ENCODE data around the gene TNFAIP2.

The TNFAIP2 gene

GRCh38 chr14:103138301-103139131 lies 15.3 kb downstream of the TNFAIP2 start:
- TF ChIP-seq GATA3 (IDR thresholded peaks at IDR 0.05; ENCODE audit: low read depth, low read length) (no peak), GATA2 (IDR thresholded peaks at IDR 0.05; ENCODE audit: low read depth, low read length) (no peak)

DNA sequence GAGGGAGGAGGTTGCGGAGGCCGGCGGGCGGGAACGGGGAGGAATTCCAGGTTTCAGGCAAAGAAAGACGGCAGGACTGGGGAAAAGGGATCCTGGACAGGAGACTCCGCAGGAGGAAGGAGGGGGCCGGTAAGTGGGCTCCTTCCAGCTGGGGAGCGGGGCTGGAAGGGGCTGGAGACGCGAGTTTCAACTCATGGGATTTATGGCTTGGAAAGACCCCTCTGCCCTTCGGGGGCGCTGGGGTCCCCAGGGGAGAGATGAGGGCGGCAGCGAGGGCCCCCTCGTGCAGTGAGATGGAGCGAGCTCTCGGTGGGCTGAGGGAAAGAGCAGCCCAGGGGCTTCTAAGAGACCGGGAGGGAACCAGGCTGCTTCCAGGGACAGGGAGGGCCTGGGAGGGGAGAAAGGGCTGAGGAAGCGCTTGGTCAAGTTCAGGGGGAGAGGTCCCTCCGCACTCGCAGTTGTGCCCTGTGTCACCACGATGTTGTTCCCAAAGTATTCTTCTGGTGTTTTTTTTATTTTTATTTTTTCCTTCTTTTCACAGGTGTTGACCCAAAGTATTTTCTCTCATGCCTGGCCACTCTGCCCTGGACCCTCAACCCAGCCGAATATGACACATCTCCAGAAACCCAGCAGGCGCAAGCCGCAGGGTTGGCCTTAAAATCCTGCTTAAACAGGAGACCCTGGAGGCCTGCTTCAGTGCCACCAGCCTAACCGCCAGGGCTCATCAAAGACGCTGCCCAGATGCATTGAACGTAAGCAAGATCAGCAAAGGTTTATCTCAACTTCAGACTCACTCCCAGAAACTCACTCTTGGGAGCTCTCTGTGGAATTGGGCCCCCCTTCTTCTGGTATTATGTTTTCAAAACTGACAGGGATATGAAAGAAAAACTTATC lies 16.1 kb downstream of the TNFAIP2 start:
- TF ChIP-seq GATA2 (IDR thresholded peaks at IDR 0.05; ENCODE audit: low read depth, low read length) (no peak), GATA3 (IDR thresholded peaks at IDR 0.05; ENCODE audit: low read depth, low read length) (no peak)

DNA sequence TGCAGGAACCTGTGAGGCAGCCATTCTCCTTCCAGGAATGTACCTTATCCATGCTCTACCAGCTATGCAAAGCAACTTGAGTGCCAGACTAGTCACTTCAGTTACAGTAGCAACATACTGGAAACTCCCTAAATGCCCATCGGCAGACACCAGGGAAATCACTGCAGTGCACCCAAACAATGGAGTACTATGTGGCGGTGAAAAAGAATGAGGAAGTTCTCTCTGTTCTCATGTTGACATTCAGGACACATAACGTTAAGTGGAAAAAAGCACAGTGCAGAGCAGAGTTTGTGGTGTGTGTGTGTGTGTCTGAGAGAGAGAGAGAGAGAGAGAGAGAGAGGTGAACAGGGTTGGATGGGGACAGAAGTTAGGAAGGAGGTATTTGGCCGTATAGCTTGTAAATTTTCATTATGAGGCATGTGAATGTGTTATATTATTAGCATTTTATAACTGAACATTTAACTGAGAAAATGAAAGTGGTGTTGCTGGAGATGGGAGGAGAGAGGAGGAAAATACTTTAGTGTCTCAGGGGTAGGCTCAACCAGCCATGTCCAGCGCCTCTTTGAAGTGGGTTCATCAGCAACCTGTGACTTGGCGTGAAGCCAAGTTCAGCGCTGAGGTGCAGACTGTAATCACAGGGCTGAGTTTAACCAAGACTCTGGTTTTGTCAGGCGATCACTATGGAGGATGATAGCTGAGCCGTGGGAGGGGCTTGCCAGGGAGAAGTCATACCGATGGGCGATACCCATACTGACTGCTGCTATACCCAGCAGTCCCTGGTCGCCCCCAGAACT lies 17.3 kb downstream of the TNFAIP2 start:
- no peak for TF ChIP-seq GATA2 (IDR thresholded peaks at IDR 0.05; ENCODE audit: low read depth, low read length)
- TF ChIP-seq GATA3 (IDR thresholded peaks at IDR 0.05; ENCODE audit: low read depth, low read length): no peak

DNA sequence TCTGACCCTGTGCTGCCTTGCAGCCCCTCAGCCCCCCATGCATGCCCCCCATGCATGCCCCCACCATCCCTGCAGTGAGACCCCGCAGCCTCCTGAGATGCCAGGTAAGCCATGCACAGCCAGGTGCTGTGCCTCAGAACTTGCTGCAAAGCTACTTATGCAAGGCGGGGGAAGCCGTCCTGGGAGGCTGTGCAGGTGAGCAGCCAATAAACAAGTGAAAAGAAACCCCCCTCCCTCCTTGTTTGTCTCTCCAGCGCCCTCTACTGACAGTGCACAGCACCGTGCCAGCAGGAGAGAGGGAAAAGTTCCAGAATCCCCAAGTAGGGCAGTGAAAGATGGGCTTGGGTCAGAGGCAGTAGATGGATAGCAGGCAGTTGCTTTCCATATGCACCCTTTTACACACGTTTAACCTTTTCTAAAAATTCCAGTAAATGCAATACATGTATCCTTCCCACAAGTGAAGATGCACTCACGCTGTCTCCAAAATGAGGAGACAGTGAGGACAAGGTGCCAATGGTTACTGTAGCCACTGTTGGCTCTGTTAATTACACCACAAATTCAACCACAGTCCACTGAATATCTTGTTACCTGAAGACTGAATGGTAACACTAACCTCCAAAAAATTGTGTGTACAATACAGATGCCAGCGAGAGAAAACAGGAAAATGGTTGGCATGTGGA lies 18.0 kb downstream of the TNFAIP2 start:
- no peak for TF ChIP-seq GATA2 (IDR thresholded peaks at IDR 0.05; ENCODE audit: low read depth, low read length)
- TF ChIP-seq GATA3 (IDR thresholded peaks at IDR 0.05; ENCODE audit: low read depth, low read length): no peak

DNA sequence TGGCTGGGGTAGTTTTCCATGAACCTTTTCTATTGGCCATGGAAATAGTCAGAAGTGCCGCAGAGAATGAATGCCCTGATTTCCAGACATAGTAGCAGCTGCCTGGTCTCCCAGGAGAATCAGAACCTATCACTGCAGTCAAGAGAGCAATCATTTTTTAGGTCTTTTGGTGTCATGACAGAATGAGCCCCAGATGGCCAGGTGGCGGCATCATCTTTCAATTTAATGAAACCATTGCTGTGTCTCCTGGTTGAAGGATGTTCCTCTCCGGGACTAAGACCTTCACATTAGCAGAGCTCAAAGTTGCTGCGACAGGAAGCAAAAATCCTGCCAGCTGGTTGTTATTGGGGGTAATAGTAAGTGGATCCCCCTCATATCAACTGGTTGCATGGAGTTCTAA lies 18.8 kb downstream of the TNFAIP2 start:
- TF ChIP-seq GATA2 (IDR thresholded peaks at IDR 0.05; ENCODE audit: low read depth, low read length): no peak
- no peak for TF ChIP-seq GATA3 (IDR thresholded peaks at IDR 0.05; ENCODE audit: low read depth, low read length)

DNA sequence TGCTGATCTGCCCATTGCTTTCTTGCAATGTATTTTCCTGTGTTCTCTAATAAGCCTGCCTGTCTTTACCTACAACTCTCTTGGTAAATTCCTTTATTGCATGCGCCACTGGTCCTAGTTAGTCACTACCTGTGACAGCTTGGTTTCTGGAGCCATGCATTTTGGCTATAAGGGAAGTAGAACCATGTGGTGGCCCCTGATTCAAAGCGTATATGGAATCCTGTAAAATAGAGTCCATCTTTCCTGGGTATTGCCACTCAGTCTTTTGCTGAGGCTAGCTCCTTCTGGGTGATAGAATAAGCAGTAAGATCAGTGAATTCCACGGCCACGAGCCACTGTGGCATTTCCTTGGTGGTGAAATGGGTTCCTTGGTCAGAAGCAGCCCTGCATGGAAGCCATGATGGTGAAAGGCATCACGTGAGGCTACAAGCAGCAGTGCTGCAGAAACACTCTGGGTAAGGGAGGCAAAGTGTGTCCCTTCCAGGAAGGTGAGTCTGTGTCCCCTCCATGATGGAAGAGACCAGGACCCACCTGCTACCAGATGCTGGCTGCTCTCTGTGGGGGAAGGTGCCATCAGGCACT lies 19.6 kb downstream of the TNFAIP2 start:
- TF ChIP-seq GATA2 (IDR thresholded peaks at IDR 0.05; ENCODE audit: low read depth, low read length) (no peak), GATA3 (IDR thresholded peaks at IDR 0.05; ENCODE audit: low read depth, low read length) (no peak)

DNA sequence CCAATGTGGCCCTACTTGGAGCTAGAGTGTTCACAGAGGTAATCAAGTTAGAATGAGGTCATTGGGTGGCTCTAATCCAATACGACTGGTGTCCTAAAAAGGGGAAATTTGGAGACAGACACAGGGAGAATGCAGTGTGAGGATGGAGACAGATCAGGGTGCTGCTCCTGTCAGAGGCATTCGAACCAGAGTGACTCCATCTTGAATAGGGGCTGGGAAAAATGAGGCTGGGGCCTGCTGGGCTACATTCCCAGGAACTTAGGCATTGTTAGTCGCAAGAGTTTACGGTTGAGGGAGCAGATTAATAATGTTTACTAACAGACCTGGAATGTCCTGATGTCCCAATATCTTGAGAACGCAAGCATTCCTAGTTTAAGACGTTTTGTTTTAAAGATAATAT lies 20.2 kb downstream of the TNFAIP2 start:
- TF ChIP-seq GATA3 (IDR thresholded peaks at IDR 0.05; ENCODE audit: low read depth, low read length) (no peak), GATA2 (IDR thresholded peaks at IDR 0.05; ENCODE audit: low read depth, low read length) (no peak)

DNA sequence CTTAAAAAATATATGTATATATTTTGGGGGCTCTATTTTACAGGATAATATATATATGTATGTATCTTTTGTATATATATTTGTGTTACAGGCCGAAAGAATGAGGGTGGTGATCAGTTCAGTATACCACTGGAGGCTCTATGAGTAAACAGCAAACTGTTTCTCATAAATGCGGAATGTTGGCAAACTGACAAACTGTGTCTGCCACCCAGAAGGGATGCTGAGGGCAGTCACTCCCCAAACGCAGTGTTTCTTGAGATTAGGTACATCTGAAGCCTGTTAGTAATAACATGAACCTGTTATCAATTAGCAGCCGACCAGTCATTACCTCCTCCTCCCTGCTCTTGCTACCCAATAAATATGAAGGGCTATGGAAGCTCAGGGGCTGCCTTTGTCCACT lies 20.8 kb downstream of the TNFAIP2 start:
- TF ChIP-seq GATA2 (IDR thresholded peaks at IDR 0.05; ENCODE audit: low read depth, low read length): no peak
- no peak for TF ChIP-seq GATA3 (IDR thresholded peaks at IDR 0.05; ENCODE audit: low read depth, low read length)

DNA sequence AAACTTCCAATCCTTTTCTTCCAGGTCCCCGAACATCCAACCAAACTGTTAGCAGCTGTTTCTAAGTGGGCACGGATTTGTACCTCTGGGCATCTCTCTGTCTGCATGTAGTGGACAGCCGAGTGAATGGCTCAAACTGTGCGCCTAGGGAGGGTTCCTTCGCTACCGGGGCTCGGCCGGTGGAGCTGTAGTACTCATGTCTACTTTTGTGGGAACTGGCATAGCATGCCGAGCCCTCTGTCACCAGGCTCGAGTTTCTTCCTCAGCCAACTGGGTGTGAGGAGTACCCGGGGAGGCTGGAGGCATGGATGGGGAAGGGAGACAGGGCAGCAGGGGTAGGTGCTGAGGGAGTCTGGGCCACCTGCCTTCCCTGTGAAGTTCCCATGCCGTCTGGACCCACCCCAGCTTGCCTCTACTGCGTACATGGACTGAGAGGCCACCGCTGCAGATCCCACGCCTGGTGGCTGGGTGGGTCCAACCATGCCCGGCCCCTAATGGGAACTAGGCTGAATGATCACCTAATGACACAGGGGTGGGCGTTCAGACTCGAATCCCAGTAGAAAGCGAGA lies 23.0 kb downstream of the TNFAIP2 start:
- no peak for TF ChIP-seq GATA2 (IDR thresholded peaks at IDR 0.05; ENCODE audit: low read depth, low read length)
- no peak for TF ChIP-seq GATA3 (IDR thresholded peaks at IDR 0.05; ENCODE audit: low read depth, low read length)

- TF ChIP-seq GATA2 (IDR thresholded peaks at IDR 0.05; ENCODE audit: low read depth, low read length) (no peak), GATA3 (IDR thresholded peaks at IDR 0.05; ENCODE audit: low read depth, low read length) (no peak)
These were observed 26.3 kb downstream of the TNFAIP2 start for GRCh38 chr14:103149351-103150237.

DNA sequence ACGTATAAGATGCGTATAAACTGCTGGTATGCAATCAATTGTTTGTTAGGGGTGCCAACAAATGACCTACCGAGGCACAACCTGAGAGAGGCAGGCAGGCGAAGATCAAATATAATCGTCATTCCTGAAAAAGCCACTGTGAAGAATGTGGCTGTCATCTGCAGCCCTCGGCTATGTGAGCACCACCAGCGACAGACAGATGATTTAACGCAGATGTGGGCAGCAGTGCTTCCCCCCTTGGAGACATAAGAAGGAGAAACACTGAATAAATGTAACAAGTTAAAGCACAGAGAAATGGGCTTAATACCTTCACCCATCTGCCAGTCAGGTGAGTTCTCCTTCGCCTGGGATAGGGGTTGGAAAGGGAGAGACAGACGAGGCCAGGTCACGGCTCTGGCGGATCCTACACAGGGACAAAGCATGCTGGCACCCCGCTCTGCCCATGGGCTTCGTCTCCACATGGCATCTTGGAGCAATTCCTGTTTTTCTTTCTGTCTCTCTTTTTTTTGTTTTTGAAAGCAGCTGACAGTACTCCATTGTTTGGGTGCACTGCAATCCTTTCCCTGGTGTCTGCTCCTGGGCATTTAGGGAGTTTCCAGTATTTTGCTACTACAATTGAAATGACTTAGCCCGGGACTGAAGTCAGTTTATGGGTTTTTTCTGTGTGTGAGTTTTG lies 28.1 kb downstream of the TNFAIP2 start:
- TF ChIP-seq GATA3 (IDR thresholded peaks at IDR 0.05; ENCODE audit: low read depth, low read length) (no peak), GATA2 (IDR thresholded peaks at IDR 0.05; ENCODE audit: low read depth, low read length) (no peak)

Data from SH-SY5Y (cell line).